SH-SY5Y (cell line): Measurements from ENCODE around the gene S1PR2.

ENCODE experiments used
- GATA2 ChIP-seq: IDR thresholded peaks from 2 replicates; pipeline ENCODE4 v1.6.1; 2011; ENCODE audit warnings: mild to moderate bottlenecking, low read depth, low read length
- GATA3 ChIP-seq: IDR thresholded peaks from 2 replicates; pipeline ENCODE4 v1.6.1; 2011; ENCODE audit warnings: low read depth, mild to moderate bottlenecking, low read length, moderate library complexity

GRCh38 chr19:10228920-10229319 lies 2.2 kb downstream of the S1PR2 start:
- no peak for TF ChIP-seq GATA3
- no peak for TF ChIP-seq GATA2
